Mucosa of gallbladder (tissue), 1 donor: ENCODE results near the gene SDS. TPM values are rescaled to one million over a fixed set of nuclear protein-coding genes. Genes with fewer than 3 reads are reported as not detected.

Source experiments
- DNase-seq: peaks from one replicate; pipeline ENCODE4 v3.0.0-alpha.2; 2020; ENCODE audit warnings: low spot score
- total RNA-seq: library from RNA; stranded (reverse); gene quantifications from one replicate; pipeline ENCODE4 v1.2.1, GENCODE V29; 2021
- donor health status: DM: no; HTN: no; CAD: no.

The SDS gene
- total RNA-seq, 1 donor from 2014 or later = 1.6 TPM

DNA sequence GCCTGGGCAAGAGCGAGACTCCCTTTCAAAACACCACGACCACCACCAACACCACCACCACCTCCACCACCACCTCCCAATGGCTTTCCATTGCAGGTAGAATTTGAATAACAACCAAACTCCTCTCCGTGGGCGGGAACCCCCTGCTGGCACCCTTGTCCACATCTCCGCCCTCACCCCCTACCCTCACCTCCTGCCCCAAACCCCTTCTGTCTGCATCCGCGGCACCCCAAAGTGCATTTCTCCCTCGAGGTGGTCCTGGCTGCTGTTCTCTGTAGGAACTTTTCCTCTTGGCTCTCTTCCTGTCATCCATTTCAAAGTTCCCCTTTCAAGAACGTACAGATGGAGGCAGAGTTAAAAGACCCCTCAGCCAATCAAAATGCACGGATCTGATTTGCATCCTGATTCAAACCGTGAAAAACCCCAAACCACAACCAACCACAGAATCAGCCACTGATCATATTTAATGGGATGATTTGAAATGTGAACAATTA lies 22.3 kb upstream of the SDS start:
- DNase-seq = no peak

DNA sequence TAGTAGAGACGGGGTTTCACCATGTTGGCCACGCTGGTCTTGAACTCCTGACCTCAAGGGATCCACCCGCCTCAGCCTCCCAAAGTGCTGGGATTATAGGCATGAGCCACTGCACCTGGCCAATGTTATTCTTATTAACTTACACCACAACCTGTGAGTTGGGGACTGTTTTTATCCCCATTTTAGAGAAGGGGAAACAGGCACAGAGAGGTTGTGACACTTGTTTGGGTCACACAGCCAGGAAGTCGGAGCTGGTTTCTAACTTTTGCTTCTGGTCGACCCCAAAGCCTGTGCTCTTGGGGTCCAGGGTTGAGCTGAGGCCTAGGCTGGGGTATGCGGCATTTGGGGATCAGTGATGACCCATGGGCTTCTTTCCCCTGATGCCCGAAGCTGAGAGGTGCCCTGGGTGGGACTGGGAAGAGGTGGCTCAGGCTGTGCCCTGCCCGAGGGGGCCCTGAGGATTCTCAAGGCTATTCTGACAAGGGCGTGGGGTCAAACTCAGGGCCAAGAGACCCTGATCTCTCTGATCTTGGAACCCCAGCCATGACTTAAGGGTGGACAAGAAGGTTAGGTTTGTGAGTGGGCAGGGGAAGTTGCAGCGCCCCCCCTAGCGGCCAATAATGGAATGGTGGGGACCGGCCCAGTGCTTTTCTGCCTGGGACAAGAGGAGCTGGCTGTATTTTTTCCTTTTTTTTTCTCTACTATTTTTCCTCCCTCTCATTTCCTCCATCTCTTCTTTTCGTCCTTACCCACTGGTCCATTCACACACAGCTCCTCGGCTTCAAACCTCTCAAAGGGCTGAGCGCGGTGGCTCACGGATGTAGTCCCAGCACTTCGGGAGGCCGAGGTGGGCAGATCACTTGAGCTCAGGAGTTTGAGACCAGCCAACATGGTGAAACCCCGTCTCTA lies 21.5 kb upstream of the SDS start:
- peak; percentile 49 for DNase-seq

DNA sequence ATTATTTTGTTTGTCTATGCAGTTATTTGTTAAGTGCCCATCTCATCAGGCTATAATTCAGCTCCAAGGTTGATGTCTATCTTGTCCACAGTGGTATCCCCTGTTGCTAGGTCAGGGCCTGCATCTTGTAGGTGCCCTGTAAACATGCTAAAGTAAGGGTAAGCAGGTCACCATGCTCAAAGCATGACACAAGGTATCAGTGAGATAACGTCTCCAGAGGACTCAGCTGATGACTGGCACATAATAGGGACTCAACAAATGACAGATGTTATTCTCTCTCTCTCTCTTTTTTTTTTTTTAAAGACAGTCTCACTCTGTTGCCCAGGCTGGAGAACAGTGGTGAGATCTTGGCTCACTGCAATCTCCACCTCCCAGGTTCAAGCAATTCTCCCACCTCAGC lies 20.8 kb upstream of the SDS start:
- DNase-seq = no peak

DNA sequence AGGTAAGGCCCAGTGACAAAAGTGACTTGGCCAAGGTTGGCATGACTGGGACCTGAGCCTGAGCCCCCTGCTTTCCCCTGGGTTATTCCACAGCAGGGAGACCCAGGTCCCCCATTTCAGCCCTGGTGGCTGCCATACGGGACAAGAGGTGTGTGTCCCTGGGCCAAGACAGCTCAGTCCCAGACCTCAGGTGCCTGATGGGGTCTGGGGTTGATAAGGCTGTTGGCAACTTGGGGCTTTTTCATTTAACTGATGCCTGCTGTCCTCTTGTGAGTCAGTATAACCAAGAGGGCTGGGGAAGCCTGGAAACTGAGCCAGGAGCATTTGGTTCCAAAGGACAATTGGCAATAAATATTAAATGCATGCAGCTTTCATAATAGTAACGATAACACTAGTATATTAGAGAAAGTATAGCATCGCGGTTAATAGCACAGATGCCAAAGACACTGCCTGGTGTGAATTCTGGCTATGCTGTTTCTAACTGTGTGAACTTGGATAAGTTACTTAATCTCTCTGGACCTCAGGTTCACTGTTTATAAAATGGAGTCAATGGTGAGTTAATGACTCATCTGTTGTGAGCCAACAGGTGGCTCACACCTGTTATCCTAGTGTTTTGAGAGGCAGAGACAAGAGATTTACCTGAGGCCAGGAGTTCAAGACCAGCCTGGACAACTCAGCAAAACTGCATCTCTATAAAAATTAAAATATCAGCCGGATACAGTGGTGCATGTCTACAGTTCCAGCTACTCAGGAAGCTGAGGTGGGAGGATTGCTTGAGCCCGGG lies 19.4 kb upstream of the SDS start:
- DNase-seq = no peak

DNA sequence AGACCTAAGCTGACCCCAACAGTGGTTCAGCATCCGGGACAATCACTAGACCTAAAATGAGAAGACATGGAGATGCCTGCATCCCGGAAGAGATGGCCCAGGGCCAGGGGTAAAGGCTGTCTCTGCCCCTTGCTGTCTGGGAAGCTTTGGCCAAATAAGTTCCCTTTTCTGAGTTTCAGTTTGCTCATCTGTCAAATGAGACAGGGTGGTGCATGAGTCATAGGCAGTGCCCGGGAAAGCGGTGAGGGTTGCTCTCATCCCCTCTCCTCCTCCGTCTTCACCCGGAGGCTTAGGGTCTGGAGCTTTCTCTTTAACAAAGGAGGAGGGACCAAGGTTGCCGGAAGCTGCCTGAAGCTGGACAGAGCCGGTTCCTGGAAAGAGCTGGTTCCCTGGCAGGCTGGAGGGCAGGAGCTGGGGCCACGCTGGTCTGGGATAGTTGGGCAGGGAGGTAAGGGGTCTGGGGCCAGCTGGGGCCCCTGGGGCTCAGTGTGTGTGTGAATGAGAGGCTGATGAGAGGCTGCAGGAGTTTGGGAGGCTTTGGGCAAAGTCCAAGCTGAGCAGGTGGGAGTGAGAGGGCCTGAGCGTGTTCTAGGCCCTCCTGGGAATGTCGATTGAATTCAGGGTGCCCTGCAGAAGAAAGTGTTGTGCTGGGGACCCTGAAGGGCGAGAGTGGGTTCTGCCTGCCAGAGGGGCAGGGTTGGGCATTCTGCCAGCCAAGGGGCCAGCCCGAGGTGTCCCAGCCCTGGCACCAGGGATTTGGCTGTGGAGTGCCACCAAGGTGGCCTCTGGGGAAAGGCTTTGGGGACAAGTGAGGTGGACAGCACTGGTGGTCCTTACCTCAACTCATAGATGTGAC lies 18.6 kb upstream of the SDS start, which contains the start of gene SDSL:
Gene SDSL (plus strand): TSS at position 351 of the 856 bp plus-strand sequence. CDS start 5,603 bp downstream, outside the sequence.
- DNase-seq = peak; percentile 80

DNA sequence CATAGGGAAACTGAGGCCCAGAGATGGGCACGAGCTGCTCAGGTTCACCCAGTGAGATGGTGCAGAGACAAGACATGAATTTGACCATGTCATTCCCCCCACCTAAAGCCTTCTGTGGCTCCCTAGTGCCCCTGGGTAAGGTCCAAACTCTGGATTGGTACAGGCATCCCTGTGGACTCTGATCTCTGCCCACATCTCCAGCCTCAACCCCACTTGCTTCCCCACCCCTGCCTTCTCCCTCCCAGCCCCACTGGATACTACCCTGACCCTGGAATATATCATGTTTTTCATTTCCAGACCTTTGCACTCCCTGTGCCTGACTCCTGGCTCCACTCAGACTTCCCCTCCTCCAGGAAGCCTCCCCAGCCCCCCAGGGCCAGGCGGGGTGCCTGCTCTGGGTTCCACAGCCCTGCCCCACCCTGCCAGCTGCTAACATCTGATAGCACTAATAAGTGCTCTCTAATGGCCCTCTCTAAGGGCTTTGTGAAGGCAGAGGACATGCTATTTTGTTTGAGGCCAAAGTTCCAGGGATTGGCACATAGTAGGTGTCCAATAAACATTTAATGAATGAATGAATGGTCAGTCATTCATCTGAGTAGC lies 17.4 kb upstream of the SDS start:
- DNase-seq = no peak

DNA sequence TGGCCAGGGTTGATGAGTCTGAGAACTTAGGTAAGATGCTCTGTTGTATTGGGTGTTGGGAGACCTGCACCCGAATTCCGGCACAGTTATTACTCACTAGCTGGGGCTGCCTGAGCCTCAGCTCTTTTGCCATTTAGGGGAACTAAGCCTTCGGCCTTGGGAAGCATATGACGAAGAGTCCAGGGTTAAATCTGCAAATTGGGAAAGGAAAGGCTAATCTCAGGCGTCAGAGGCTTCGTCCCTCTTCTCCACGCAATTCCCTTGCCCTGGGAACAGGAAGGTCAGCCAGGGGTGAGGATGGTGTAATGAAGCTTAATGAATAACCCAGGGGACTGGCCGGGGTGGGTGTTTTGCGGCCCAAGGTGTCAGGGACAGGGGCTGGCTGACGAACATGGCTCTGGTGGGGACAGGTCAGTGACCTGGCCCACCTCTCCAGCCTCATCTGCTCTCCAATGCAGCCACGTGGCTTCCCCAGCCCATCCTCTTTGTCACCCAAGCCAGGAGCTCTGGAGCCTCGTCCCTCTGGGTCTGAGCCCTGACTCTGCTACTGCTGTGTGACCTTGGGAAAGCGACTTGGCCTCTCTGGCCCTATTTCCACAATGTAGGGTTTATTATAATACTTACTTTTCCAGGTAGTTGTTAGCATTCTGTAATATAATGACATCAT lies 14.7 kb upstream of the SDS start:
- no peak for DNase-seq

DNA sequence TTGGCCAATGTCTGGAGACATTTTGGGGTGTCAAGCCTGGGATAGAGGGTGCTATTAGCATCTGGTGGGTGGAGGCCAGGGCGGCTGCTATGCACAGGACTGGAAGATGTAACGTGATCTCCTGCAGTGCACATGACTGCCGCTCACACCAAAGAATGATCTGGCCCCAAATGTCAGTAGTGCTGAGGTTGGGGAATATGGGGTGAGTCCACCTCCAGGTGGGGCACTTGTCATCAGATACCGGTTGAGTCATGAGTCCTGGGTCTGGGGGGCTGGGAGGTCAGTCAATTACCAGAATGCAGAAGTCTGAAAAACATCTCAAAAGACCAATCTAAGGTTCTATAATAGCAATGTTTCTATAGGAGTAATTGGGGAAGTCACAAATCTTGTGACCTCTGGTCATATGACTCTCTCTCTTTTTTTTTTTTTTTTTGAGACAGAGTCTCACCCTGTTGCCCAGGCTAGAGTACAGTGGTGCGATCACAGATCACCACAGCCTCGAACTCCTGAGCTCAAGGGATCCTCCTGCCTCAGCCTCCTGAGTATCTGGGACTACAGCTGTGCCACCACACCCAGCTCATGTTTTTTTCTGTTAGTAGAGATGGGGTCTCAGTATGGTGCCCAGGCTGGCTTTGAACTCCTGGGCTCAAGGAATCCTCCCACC lies 12.5 kb upstream of the SDS start:
- DNase-seq = no peak

DNA sequence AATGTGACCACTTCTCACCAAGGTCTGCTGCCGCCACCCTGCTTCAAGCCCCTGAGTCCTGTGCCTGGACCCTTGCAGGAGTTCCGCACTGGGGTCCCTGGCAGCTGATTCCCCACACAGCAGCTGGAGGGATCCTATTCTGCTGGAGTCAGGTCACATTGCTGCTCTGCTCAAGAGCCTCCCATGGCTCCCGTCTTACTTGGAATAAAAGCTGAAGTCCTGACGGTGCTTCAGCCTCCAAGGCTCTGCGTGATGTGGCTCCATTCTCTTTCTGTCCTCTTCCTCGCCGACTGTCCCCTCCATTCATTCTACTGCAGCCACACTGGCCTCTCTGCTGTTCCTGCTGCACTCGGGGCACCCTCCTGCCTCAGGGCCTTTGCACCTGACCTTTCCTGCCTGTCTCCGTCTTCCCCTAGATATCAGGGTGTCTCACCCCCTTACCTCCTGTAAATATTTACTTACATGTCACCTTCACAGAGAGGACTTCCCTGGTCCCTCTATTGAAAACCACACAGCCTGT lies 10.9 kb upstream of the SDS start:
- DNase-seq = no peak

DNA sequence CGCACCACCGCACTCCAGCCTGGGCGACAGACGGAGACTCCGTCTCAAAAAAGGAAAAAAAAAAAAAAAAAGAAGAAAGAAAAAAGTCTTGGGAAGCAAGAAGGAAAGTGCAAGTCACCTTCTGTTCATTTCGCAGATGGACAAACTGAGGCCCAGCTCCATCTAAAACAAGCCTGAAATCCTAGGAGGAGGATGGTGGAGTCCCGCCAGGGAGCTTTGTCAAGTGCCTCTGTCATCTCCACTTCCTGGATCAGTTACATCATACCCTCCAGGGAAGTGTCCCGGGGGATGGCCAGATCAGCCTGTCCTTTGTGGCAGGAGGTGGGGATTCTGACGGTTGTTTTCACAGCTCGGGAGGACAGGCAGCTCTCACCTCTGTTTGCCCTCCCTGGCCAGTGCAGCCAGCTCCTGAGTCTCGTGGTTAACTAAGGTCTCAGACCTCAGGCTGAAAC lies 9.8 kb upstream of the SDS start:
- DNase-seq = no peak

DNA sequence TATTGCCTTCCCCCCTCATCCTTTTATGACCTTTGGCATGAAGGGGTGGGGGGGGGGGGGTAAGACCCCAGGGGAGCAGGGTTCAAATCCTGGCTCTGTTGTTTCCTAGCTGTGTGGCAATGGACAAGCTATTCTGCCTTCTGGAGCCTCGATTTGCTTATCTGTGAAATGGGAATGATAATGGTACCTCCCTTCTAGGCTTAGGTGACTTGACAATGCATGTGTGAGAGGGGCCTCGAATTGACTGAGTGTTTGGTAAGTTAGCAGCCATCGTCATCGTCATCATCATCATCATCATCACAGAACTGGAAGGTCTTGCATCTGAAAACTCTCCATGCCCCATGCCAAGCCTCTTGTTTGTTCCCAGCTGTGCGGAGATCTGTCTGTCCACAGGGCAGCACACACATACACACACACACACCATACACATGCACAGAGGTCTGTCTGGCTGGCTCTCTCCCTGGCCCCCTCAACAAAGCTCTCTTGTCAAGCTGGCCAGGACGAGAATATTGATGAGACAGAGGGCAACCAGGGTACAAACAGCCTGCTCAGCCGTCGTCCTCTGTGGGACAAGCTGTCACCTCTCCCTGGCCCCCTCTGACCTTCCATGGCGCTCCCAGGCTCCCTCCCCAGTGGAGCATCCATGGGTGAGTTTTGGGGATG lies 5.9 kb upstream of the SDS start:
- no peak for DNase-seq

DNA sequence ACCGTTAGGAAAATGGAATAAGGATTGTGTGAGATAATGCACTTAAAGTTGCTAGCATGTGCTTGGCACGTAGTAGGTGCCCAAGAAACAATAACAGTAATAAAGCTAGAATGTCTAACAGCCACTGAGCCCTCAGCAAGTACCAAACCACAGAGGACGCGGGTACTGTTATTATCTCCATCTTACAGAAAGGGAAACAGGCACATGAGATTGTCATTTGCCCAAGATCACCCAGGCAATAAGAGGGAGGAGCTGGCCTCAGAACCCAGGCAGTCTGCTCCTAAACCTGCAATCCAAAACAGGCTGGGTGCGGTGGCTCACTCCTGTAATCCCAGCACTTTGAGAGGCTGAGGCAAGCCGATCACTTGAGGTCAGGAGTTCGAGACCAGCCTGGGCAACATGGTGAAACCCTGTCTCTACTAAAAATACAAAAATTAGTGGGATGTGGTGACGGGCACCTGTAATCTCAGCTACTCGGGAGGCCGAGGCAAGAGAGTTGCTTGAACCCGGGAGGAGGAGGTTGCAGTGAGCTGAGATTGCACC lies 5.1 kb upstream of the SDS start:
- DNase-seq = no peak

DNA sequence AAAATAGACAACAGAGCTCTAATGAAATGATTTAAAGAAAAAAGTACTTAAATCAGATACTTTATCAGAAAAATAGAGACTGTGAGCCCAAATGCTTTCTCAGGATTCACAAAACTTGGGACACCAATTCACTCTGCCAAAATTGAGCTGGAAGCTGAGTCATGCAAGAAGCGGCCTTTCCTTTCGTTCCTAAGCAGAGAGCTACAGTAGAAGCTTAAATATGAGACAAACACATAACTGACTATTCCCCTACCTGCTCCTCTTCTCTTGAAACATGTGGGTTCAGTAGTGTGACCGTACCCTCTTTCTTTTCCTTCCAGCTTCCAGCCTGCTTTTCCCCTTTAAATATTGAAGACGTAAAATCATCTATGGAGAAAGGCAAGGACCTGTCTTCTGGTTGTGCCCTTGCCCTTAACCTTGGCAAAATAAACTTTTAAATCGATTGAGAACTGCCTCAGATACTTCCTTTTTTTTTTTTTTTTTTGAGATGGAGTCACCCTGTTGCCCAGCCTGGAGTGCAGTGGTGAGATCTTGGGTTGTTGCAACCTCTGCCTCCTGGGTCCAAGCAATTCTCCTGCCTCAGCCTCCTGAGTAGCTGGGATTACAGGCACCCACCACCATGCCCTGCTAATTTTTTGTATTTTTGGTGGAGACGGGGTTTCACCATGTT lies 4.4 kb upstream of the SDS start:
- DNase-seq = no peak

DNA sequence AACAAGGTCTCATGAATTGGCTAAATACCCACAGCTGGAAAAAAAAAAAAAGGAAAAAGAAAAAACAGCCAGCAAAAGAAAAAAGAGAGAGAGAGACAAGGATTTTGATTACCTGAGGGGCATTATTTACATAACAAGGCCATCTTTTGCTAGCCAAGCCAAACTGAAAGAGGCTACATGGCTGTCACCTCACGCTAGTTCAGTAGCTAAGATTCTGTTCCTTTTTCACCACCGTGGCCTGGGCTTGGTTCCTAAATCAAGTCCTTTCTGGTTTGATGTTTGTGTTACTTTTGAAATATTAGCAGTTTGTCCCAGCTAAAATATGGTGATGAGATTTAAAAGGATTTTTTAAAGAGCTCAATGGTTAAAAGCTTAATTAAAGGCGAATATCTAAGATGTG lies 2.0 kb upstream of the SDS start:
- DNase-seq = no peak

DNA sequence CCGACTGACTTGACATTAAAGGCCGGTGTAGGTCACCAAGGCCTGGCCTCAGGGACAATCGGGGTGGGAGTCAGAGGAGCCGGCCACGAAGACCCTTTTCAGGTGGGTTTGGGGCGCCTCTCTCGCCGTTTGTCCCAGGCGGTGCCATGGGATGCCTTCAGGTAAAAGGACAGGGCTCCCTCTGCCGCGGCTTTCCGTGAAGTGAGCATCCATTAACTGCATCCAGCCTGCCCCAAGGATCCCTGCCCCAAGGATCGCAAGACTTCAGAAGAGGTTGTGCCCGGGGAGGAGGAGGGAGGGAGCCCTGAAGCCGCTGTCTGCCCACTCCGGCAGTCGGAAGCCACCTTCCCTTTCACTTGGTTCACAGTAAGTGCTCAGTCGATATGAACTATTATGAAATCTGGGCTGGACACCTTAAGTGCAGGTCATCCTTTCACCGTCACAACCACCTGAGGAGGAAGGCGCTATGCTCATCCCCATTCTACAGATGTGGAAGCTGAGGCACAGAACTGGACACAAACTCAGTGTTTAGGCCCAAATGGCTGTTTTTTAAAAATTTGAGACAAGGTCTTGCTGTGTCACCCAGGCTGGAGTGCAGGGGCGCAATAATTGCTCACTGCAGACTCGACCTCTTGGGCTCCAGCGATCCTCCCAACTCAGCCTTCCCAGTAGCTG lies 964 bp downstream of the SDS start:
- DNase-seq = no peak

DNA sequence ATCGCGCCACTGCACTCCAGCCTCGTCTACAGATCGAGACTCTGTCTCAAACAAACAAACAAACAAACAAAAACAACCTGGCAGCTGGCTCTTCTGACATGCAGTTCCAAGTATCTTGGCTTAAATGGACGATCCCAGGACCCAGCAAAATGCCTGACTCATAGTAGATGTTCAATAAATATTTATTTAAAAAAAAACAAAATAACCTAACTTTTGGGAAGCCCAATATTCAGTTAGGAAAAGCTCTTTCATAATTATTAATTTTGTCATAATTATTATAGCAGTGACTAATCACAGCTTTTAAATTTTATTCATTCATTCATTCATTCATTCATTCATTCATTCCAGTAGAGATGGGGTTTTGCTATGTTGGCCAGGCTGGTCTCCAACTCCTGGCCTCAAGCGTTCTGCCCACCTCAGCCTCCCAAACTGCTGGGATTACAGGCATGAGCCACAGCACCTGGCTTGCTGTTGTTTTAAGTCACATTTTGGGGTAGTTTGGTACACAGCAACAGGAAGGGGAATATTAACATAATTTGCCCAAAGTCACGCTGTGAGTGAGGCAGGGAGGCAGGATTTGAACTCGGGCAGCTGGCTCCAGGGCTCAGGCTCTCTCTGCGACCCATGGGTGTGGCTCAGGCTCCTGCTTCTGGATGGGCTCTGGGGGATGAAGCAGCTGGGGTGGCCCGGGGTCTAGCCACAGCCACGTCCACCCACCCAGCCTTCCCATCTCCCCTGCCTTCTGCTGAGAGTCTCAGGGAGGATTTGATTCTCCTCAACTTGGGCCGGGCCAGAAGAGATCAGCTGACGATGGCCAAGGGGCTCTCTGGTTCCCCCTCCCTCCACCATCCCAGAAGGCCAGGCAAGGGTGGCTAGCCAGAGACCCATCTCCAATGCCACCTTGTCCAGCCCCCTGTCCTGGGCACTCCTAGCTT lies 2.4 kb downstream of the SDS start:
- no peak for DNase-seq

DNA sequence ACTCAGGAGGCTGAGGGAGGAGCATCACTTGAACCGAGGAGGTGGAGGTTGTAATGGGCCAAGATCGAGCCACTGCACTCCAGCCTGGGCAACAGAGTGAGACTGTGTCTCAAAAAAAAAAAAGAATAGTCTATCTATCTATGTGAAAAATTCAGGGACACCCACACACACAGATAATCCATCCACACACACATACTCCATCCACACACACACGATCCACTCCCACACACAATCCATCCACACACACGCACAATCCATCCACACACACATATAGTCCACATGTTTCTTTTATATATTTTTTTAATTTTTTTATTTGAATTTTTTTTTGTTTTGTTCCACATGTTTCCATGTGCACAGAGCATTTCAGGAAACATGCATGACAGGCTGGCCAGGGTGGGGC lies 3.3 kb downstream of the SDS start:
- DNase-seq = no peak
